Caco-2 (cell line): ENCODE data around the gene ERLIN1. TPM values are rescaled to one million over a fixed set of nuclear protein-coding genes. Genes with fewer than 3 reads are reported as not detected.

Experiments
- BruUV-seq: library from RNA; stranded (reverse); fragments of 400-500 nt; replicated peaks from 2 replicates; lab custom pipeline; 2021; lab: Mats Ljungman, UMichigan
- CTCF ChIA-PET: fragments of 300-600 bp; sonication (Branson Sonifier 250); formaldehyde crosslinking; loops from one replicate; lab custom pipeline; 2022; ENCODE audit warnings: antibody characterized with exemption; lab: Charles Lee
- POLR2A ChIA-PET: fragments of 300-600 bp; sonication (Branson Sonifier 250); formaldehyde crosslinking; loops from one replicate; lab custom pipeline; 2022; ENCODE audit warnings: antibody characterized with exemption; lab: Charles Lee
- DNase-seq, 2 experiments: peaks; one replicate each; pipeline versions ENCODE4 v3.0.0 to v3.0.0-alpha.2; 2020 to 2022
- H3K27me3 ChIP-seq: replicated peaks from 2 replicates; pipeline ENCODE4 v1.6.0; 2011; ENCODE audit warnings: low read length; ENCODE audit not compliant: control insufficient read depth, insufficient read depth
- H3K36me3 ChIP-seq: 2 replicates; pipeline ENCODE4 v1.5.1; 2011; ENCODE audit warnings: low read length; ENCODE audit not compliant: control insufficient read depth, insufficient read depth
- H3K4me1 ChIP-seq: fragments of 250-450 bp; sonication (Bioruptor Pico); 2 replicates; pipeline ENCODE4 v1.5.1; 2020; ENCODE audit warnings: mild to moderate bottlenecking
- H3K4me3 ChIP-seq: 2 replicates; pipeline ENCODE4 v1.5.1; 2011; ENCODE audit warnings: low read depth, mild to moderate bottlenecking, control low read depth, low read length
- H3K9me3 ChIP-seq: fragments of 250-450 bp; sonication (Bioruptor Pico); 2 replicates; pipeline ENCODE4 v1.5.1; 2020; ENCODE audit warnings: mild to moderate bottlenecking, moderate library complexity
- H3K27ac Mint-ChIP-seq: one replicate; pipeline ENCODE4 v1.8.0; 2022; ENCODE audit warnings: mixed read lengths; ENCODE audit not compliant: unreplicated experiment
- H3K27me3 Mint-ChIP-seq: one replicate; pipeline ENCODE4 v1.8.0; 2022; ENCODE audit warnings: mixed read lengths; ENCODE audit not compliant: insufficient read depth, unreplicated experiment
- H3K36me3 Mint-ChIP-seq: one replicate; pipeline ENCODE4 v1.8.0; 2022; ENCODE audit warnings: mild to moderate bottlenecking, mixed read lengths; ENCODE audit not compliant: insufficient read depth, unreplicated experiment
- H3K4me1 Mint-ChIP-seq: one replicate; pipeline ENCODE4 v1.8.0; 2022; ENCODE audit warnings: low read depth, mixed read lengths; ENCODE audit not compliant: unreplicated experiment
- H3K4me3 Mint-ChIP-seq: one replicate; pipeline ENCODE4 v1.8.0; 2022; ENCODE audit warnings: mild to moderate bottlenecking, moderate library complexity, mixed read lengths; ENCODE audit not compliant: unreplicated experiment
- H3K9me3 Mint-ChIP-seq: one replicate; pipeline ENCODE4 v1.8.0; 2022; ENCODE audit warnings: mixed read lengths; ENCODE audit not compliant: unreplicated experiment
- CTCF ChIP-seq, 2 experiments: fragments of 200-600 bp in 1 of 2; IDR thresholded peaks; 1 replicate in 1 of 2; 2 replicates in 1 of 2; pipeline versions ENCODE4 v1.5.1 to v1.8.0; 2011 to 2022; ENCODE audit warnings: antibody characterized with exemption in 1 of 2, control low read depth in 1 of 2, inconsistent platforms in 1 of 2, low read depth in 1 of 2, low read length in 1 of 2, mild to moderate bottlenecking in 1 of 2, moderate library complexity in 1 of 2; ENCODE audit not compliant: insufficient read depth in 1 of 2, severe bottlenecking in 1 of 2, unreplicated experiment in 1 of 2
- intact Hi-C: fragments of 100-400 bp; cut with micrococcal nuclease; formaldehyde crosslinking; loops from one replicate; pipeline ENCODE4 v1.10.0; 2022; ENCODE audit not compliant: unreplicated experiment
- total RNA-seq: library from RNA; stranded (reverse); gene quantifications from 2 replicates; pipeline ENCODE4 v1.2.3, GENCODE V29; 2022

ERLIN1 gene
- total RNA-seq, 1 experiment from 2014 or later = 59.0 TPM

GRCh38 chr10:100223879-100224278 is 38.0 kb upstream of the ERLIN1 start:
- H3K4me1 Mint-ChIP-seq = peaks cover 12% of the 10 kb centered on the region
- POLR2A ChIA-PET = no interaction called here
- CTCF ChIA-PET = no interaction called here
- BruUV-seq = no TSS peak
- H3K27ac Mint-ChIP-seq = no peak overlapping the region
- intact Hi-C loops = no loop called here
- Histone ChIP-seq H3K27me3 (no peaks in the 10 kb centered on the region), H3K4me3 (no peak overlapping the region), H3K9me3 (no peaks in the 10 kb centered on the region), H3K36me3 (no peaks in the 10 kb centered on the region), H3K4me1 (no peaks in the 10 kb centered on the region)
- no peak for DNase-seq
- no peak overlapping the region for H3K4me3 Mint-ChIP-seq
- no peak for TF ChIP-seq CTCF (IDR thresholded peaks at IDR 0.05; ENCODE audit: insufficient read depth in 1 of 2, low read depth in 1 of 2, low read length in 1 of 2, severe bottlenecking in 1 of 2, unreplicated experiment in 1 of 2)
- H3K9me3 Mint-ChIP-seq = no peaks in the 10 kb centered on the region
- no peaks in the 10 kb centered on the region for H3K27me3 Mint-ChIP-seq
- H3K36me3 Mint-ChIP-seq = peaks cover 38% of the 10 kb centered on the region

GRCh38 chr10:100222529-100222928 is 36.7 kb upstream of the ERLIN1 start:
- Mint-ChIP-seq H3K4me1 (peaks cover 4% of the 10 kb centered on the region), H3K9me3 (no peaks in the 10 kb centered on the region)

GRCh38 chr10:100216006-100216405 is 30.2 kb upstream of the ERLIN1 start:
- H3K27ac Mint-ChIP-seq = no peak overlapping the region
- no peaks in the 10 kb centered on the region for H3K36me3 ChIP-seq
- intact Hi-C loops = no loop called here
- no peaks in the 10 kb centered on the region for H3K27me3 Mint-ChIP-seq
- H3K4me1 ChIP-seq = no peaks in the 10 kb centered on the region
- no peak for TF ChIP-seq CTCF (IDR thresholded peaks at IDR 0.05; ENCODE audit: insufficient read depth in 1 of 2, low read depth in 1 of 2, low read length in 1 of 2, severe bottlenecking in 1 of 2, unreplicated experiment in 1 of 2)
- no peak for DNase-seq
- no peaks in the 10 kb centered on the region for H3K27me3 ChIP-seq
- H3K4me3 Mint-ChIP-seq = no peak overlapping the region
- no peaks in the 10 kb centered on the region for H3K9me3 Mint-ChIP-seq
- ChIA-PET POLR2A (no interaction called here), CTCF (no interaction called here)
- peaks cover 3% of the 10 kb centered on the region for H3K4me1 Mint-ChIP-seq
- H3K4me3 ChIP-seq = no peak overlapping the region
- H3K9me3 ChIP-seq = no peaks in the 10 kb centered on the region
- peaks cover 38% of the 10 kb centered on the region for H3K36me3 Mint-ChIP-seq
- BruUV-seq = no TSS peak

More at GRCh38 chr10:100222529-100222928, 36.7 kb upstream of the ERLIN1 start:
- CTCF ChIA-PET = no interaction called here
- Mint-ChIP-seq H3K27ac (no peak overlapping the region), H3K36me3 (peaks cover 34% of the 10 kb centered on the region), H3K27me3 (no peaks in the 10 kb centered on the region), H3K4me3 (no peak overlapping the region)
- Histone ChIP-seq H3K9me3 (no peaks in the 10 kb centered on the region), H3K4me1 (no peaks in the 10 kb centered on the region), H3K36me3 (no peaks in the 10 kb centered on the region), H3K27me3 (no peaks in the 10 kb centered on the region), H3K4me3 (no peak overlapping the region)
- no peak for TF ChIP-seq CTCF (IDR thresholded peaks at IDR 0.05; ENCODE audit: insufficient read depth in 1 of 2, low read depth in 1 of 2, low read length in 1 of 2, severe bottlenecking in 1 of 2, unreplicated experiment in 1 of 2)
- no peak for DNase-seq
- POLR2A ChIA-PET = no interaction called here
- intact Hi-C loops = no loop called here
- BruUV-seq = no TSS peak
